GM19468 (cell line): ENCODE measurements around the gene ZNF888.
"Not testable (repeated sequence)": the region's sequence is repeated elsewhere in the genome, so short reads cannot be mapped to it uniquely, and the experiment has no call there.

Experiments used
- ATAC-seq: cut with Tn5 transposase; IDR thresholded peaks from one replicate; pipeline ENCODE4 v1.9.1; 2021; ENCODE audit warnings: mild to moderate bottlenecking, moderate library complexity, moderate number of reproducible peaks; ENCODE audit not compliant: unreplicated experiment; ENCODE audit errors: extremely low read depth

The ZNF888 gene

GRCh38 chr19:52942386-52943133, 19.3 kb upstream of the ZNF888 start:
- ATAC-seq = no peak

GRCh38 chr19:52941941-52942385, 18.7 kb upstream of the ZNF888 start:
- ATAC-seq = no peak

GRCh38 chr19:52941523-52941922, 18.3 kb upstream of the ZNF888 start:
- ATAC-seq = not testable (repeated sequence)

- ATAC-seq = not testable (repeated sequence)
These were observed 17.7 kb upstream of the ZNF888 start for GRCh38 chr19:52940905-52941304.

- ATAC-seq = no peak
These were observed 15.5 kb upstream of the ZNF888 start for GRCh38 chr19:52938761-52939160.

GRCh38 chr19:52936954-52937325, 13.7 kb upstream of the ZNF888 start:
- no peak for ATAC-seq

- ATAC-seq = no peak
These were observed 13.1 kb upstream of the ZNF888 start for GRCh38 chr19:52936151-52936953.

- ATAC-seq = no peak
These were observed 12.2 kb upstream of the ZNF888 start for GRCh38 chr19:52935434-52935833.

- ATAC-seq = not testable (repeated sequence)
These were observed 1.4 kb upstream of the ZNF888 start for GRCh38 chr19:52924641-52925040.

- ATAC-seq = no peak
These were observed 758 bp upstream of the ZNF888 start for GRCh38 chr19:52923778-52924593.

GRCh38 chr19:52917531-52917930, 5.7 kb downstream of the ZNF888 start:
- ATAC-seq = no peak

- ATAC-seq = no peak
These were observed 12.6 kb downstream of the ZNF888 start for GRCh38 chr19:52910648-52911047.

- ATAC-seq = not testable (repeated sequence)
These were observed 19.0 kb downstream of the ZNF888 start for GRCh38 chr19:52904052-52904780.

GRCh38 chr19:52901842-52902241, 21.4 kb downstream of the ZNF888 start:
- ATAC-seq = no peak

- not testable (repeated sequence) for ATAC-seq
These were observed 24.6 kb downstream of the ZNF888 start for GRCh38 chr19:52898596-52898995.

- no peak for ATAC-seq
These were observed 25.1 kb downstream of the ZNF888 start for GRCh38 chr19:52898101-52898500.

- peak; percentile 52 for ATAC-seq
These were observed 25.9 kb downstream of the ZNF888 start, which contains the start of gene ZNF320 for GRCh38 chr19:52897138-52897935. Gene ZNF320, minus strand, starts transcription at chr19:52897635. Its CDS starts 7,380 bp downstream, at chr19:52890255.

- no peak for ATAC-seq
These were observed 26.6 kb downstream of the ZNF888 start for GRCh38 chr19:52896431-52897137.
